Measurements from ENCODE around the gene C19orf38.

The C19orf38 gene

GRCh38 chr19:10870955-10871603 lies 22.9 kb downstream of the C19orf38 start, which contains the start of gene CARM1:
TSS of gene CARM1 (plus strand) at chr19:10871553. CDS start at chr19:10871703, 150 bp downstream.
- Histone ChIP-seq H3K4me1 (ENCODE audit: insufficient read depth, low read length, poor library complexity, severe bottlenecking) (peaks cover 11% of the 10 kb centered on the region), H4K20me1 (ENCODE audit: insufficient read depth, low read length, poor library complexity, severe bottlenecking) (peaks cover 12% of the 10 kb centered on the region), H3F3A (ENCODE audit: low read depth) (no peaks in the 10 kb centered on the region), H3K9me3 (ENCODE audit: insufficient read depth, low read depth, low read length) (no peaks in the 10 kb centered on the region), H3K9me2 (replicated peaks; ENCODE audit: low read depth, low read length) (no peaks in the 10 kb centered on the region), H2AFZ (ENCODE audit: low read length) (peak within 1 kb of the TSS; percentile 88), H3K9ac (ENCODE audit: low read depth, low read length, poor library complexity, severe bottlenecking) (peak within 1 kb of the TSS; percentile 86), H3K4me3 (ENCODE audit: low read length, poor library complexity, severe bottlenecking) (peak within 1 kb of the TSS; percentile 99), H3K4me2 (ENCODE audit: low read depth, low read length, poor library complexity, severe bottlenecking) (peak within 1 kb of the TSS; percentile 100), H3K36me3 (ENCODE audit: insufficient read depth, low read length) (no peaks in the 10 kb centered on the region), H3K27me3 (ENCODE audit: insufficient read depth, low read length, poor library complexity, severe bottlenecking) (no peaks in the 10 kb centered on the region), H3K79me2 (ENCODE audit: insufficient read depth, low read length) (peaks cover 38% of the 10 kb centered on the region)
- TF ChIP-seq EZH2phosphoT487 (IDR thresholded peaks at IDR 0.05; ENCODE audit: borderline replicate concordance), result no peak
- TF ChIP-seq CTCF (conservative IDR thresholded peaks at IDR 0.05; ENCODE audit: low read length), result peak; percentile 32; the same call in 1 of the 2 replicates

GRCh38 chr19:10871711-10872545 lies 23.7 kb downstream of the C19orf38 start:
- peaks cover 12% of the 10 kb centered on the region for H4K20me1 ChIP-seq (ENCODE audit: insufficient read depth, low read length, poor library complexity, severe bottlenecking)
- no peaks in the 10 kb centered on the region for H3F3A ChIP-seq (ENCODE audit: low read depth)
- peak overlapping the region; percentile 100 for H3K4me2 ChIP-seq (ENCODE audit: low read depth, low read length, poor library complexity, severe bottlenecking)
- no peaks in the 10 kb centered on the region for H3K36me3 ChIP-seq (ENCODE audit: insufficient read depth, low read length)
- H2AFZ ChIP-seq (ENCODE audit: low read length), result peak overlapping the region; percentile 75
- TF ChIP-seq EZH2phosphoT487 (IDR thresholded peaks at IDR 0.05; ENCODE audit: borderline replicate concordance), result no peak
- TF ChIP-seq CTCF (conservative IDR thresholded peaks at IDR 0.05; ENCODE audit: low read length), result no peak; the same call in 1 of the 2 replicates
- H3K27me3 ChIP-seq (ENCODE audit: insufficient read depth, low read length, poor library complexity, severe bottlenecking), result no peaks in the 10 kb centered on the region
- peaks cover 15% of the 10 kb centered on the region for H3K4me1 ChIP-seq (ENCODE audit: insufficient read depth, low read length, poor library complexity, severe bottlenecking)
- H3K9me2 ChIP-seq (replicated peaks; ENCODE audit: low read depth, low read length), result no peaks in the 10 kb centered on the region
- peak overlapping the region; percentile 99 for H3K4me3 ChIP-seq (ENCODE audit: low read length, poor library complexity, severe bottlenecking)
- no peaks in the 10 kb centered on the region for H3K9me3 ChIP-seq (ENCODE audit: insufficient read depth, low read depth, low read length)
- peaks cover 46% of the 10 kb centered on the region for H3K79me2 ChIP-seq (ENCODE audit: insufficient read depth, low read length)
- H3K9ac ChIP-seq (ENCODE audit: low read depth, low read length, poor library complexity, severe bottlenecking), result peak overlapping the region; percentile 86

- TF ChIP-seq CTCF (conservative IDR thresholded peaks at IDR 0.05; ENCODE audit: low read length), result no peak
- TF ChIP-seq EZH2phosphoT487 (IDR thresholded peaks at IDR 0.05; ENCODE audit: borderline replicate concordance), result no peak
- peaks cover 15% of the 10 kb centered on the region for H3K4me1 ChIP-seq (ENCODE audit: insufficient read depth, low read length, poor library complexity, severe bottlenecking)
Observed at GRCh38 chr19:10872546-10873107, 24.4 kb downstream of the C19orf38 start.

More at GRCh38 chr19:10872546-10873107, 24.4 kb downstream of the C19orf38 start:
- Histone ChIP-seq H3K4me3 (ENCODE audit: low read length, poor library complexity, severe bottlenecking) (peak overlapping the region; percentile 99), H3F3A (ENCODE audit: low read depth) (no peaks in the 10 kb centered on the region), H2AFZ (ENCODE audit: low read length) (peak overlapping the region; percentile 75), H3K9me2 (replicated peaks; ENCODE audit: low read depth, low read length) (no peaks in the 10 kb centered on the region), H3K27me3 (ENCODE audit: insufficient read depth, low read length, poor library complexity, severe bottlenecking) (no peaks in the 10 kb centered on the region), H3K79me2 (ENCODE audit: insufficient read depth, low read length) (peaks cover 50% of the 10 kb centered on the region), H3K4me2 (ENCODE audit: low read depth, low read length, poor library complexity, severe bottlenecking) (peak overlapping the region; percentile 100), H3K36me3 (ENCODE audit: insufficient read depth, low read length) (no peaks in the 10 kb centered on the region), H4K20me1 (ENCODE audit: insufficient read depth, low read length, poor library complexity, severe bottlenecking) (peaks cover 12% of the 10 kb centered on the region), H3K9ac (ENCODE audit: low read depth, low read length, poor library complexity, severe bottlenecking) (peak overlapping the region; percentile 86), H3K9me3 (ENCODE audit: insufficient read depth, low read depth, low read length) (no peaks in the 10 kb centered on the region)

All from Loucy (cell line).